A172 (cell line): ENCODE measurements around the gene DNASE1L1. TPM values are rescaled to one million over a fixed set of nuclear protein-coding genes. Genes with fewer than 3 reads are reported as not detected.
"Not testable (repeated sequence)": the region's sequence is repeated elsewhere in the genome, so short reads cannot be mapped to it uniquely, and the experiment has no call there.

Experiments
- DNase-seq: peaks from one replicate; pipeline ENCODE4 v3.0.0-alpha.2; 2015; ENCODE audit warnings: low spot score
- total RNA-seq: library from RNA; depleted of rRNA; stranded (reverse); fragments of >200 nt; shearing (Covaris generic); gene quantifications from 2 replicates; pipeline ENCODE4 v1.2.3, GENCODE V29; 2014

Gene DNASE1L1
- total RNA-seq, 1 experiment from 2014 or later = 70.8 TPM

- DNase-seq = no peak
Measured at GRCh38 chrX:154403858-154404257, 5.2 kb downstream of the DNASE1L1 start.

GRCh38 chrX:154403192-154403591 lies 5.9 kb downstream of the DNASE1L1 start:
- no peak for DNase-seq

GRCh38 chrX:154402622-154403127 lies 6.4 kb downstream of the DNASE1L1 start:
- no peak for DNase-seq

- DNase-seq = no peak
Measured at GRCh38 chrX:154401918-154402621, 7.0 kb downstream of the DNASE1L1 start.

GRCh38 chrX:154401045-154401799 lies 7.8 kb downstream of the DNASE1L1 start:
- no peak for DNase-seq

GRCh38 chrX:154400369-154400817 lies 8.7 kb downstream of the DNASE1L1 start:
- not testable (repeated sequence) for DNase-seq

- no peak for DNase-seq
Measured at GRCh38 chrX:154399527-154400368, 9.3 kb downstream of the DNASE1L1 start.

- peak; percentile 77 for DNase-seq
Measured at GRCh38 chrX:154398668-154399526, 10.2 kb downstream of the DNASE1L1 start.

GRCh38 chrX:154397888-154398667 lies 11.0 kb downstream of the DNASE1L1 start, which contains the start of gene RPL10:
Gene RPL10 (plus strand): TSS chrX:154398377. CDS start chrX:154398520, 143 bp downstream.
- DNase-seq = peak; percentile 96

GRCh38 chrX:154396973-154397887 lies 11.8 kb downstream of the DNASE1L1 start:
- no peak for DNase-seq

- not testable (repeated sequence) for DNase-seq
Measured at GRCh38 chrX:154396363-154396762, 12.7 kb downstream of the DNASE1L1 start.

- DNase-seq = not testable (repeated sequence)
Measured at GRCh38 chrX:154389812-154390747, 19.0 kb downstream of the DNASE1L1 start.

- DNase-seq = not testable (repeated sequence)
Measured at GRCh38 chrX:154388649-154389048, 20.4 kb downstream of the DNASE1L1 start.

GRCh38 chrX:154388094-154388493 lies 21.0 kb downstream of the DNASE1L1 start:
- DNase-seq = not testable (repeated sequence)

- no peak for DNase-seq
Measured at GRCh38 chrX:154384284-154384892, 24.7 kb downstream of the DNASE1L1 start.

- no peak for DNase-seq
Measured at GRCh38 chrX:154383359-154384283, 25.4 kb downstream of the DNASE1L1 start.
